SK-N-SH treated with all-trans-retinoic acid at 6 μM for 48 hours (cell line): ENCODE measurements around the gene ENO4.

Experiments
- ATAC-seq: fragments of 200-7000 bp; cut with Tn5 transposase; 3 replicates; pipeline ENCODE4 v1.9.1; 2020; ENCODE audit warnings: mild to moderate bottlenecking, moderate library complexity
- ARNTL ChIP-seq: fragments of 450-650 bp; formaldehyde crosslinking; IDR thresholded peaks from 2 replicates; pipeline ENCODE4 v1.5.0; 2020; ENCODE audit warnings: low read depth, mild to moderate bottlenecking, moderate library complexity, borderline replicate concordance
- BACH2 ChIP-seq: fragments of 250-450 bp; sonication (Bioruptor Pico); IDR thresholded peaks from 2 replicates; pipeline ENCODE4 v1.9.0; 2021; ENCODE audit warnings: mild to moderate bottlenecking, borderline replicate concordance
- GLIS3 ChIP-seq: fragments of 250-450 bp; sonication (Bioruptor Pico); IDR thresholded peaks from 2 replicates; pipeline ENCODE4 v1.5.0; 2020; ENCODE audit warnings: mild to moderate bottlenecking, moderate library complexity
- ISL1 ChIP-seq: fragments of 250-450 bp; sonication (Bioruptor Pico); IDR thresholded peaks from 2 replicates; pipeline ENCODE4 v2.1.2; 2022; ENCODE audit warnings: mild to moderate bottlenecking, moderate library complexity
- OSR1 ChIP-seq: fragments of 250-450 bp; sonication (Bioruptor Pico); IDR thresholded peaks from 2 replicates; pipeline ENCODE4 v1.8.0; 2022; ENCODE audit warnings: moderate library complexity, mild to moderate bottlenecking, inconsistent platforms
- PPARA ChIP-seq: fragments of 250-450 bp; sonication (Bioruptor Pico); IDR thresholded peaks from 2 replicates; pipeline ENCODE4 v1.5.0; 2020; ENCODE audit warnings: mild to moderate bottlenecking, borderline replicate concordance
- RARB ChIP-seq: fragments of 250-450 bp; sonication (Bioruptor Pico); IDR thresholded peaks from 2 replicates; pipeline ENCODE4 v1.8.0; 2021; ENCODE audit warnings: mild to moderate bottlenecking, moderate library complexity
- SNAI2 ChIP-seq: fragments of 250-450 bp; sonication (Bioruptor Pico); IDR thresholded peaks from 2 replicates; pipeline ENCODE4 v1.5.0; 2020; ENCODE audit warnings: mild to moderate bottlenecking, moderate library complexity
- TCF4 ChIP-seq: fragments of 250-450 bp; sonication (Bioruptor Pico); IDR thresholded peaks from 2 replicates; pipeline ENCODE4 v1.8.0; 2021; ENCODE audit warnings: mild to moderate bottlenecking, moderate library complexity, borderline replicate concordance
- ZC3H10 ChIP-seq: fragments of 250-450 bp; sonication (Bioruptor Pico); IDR thresholded peaks from 2 replicates; pipeline ENCODE4 v1.5.1; 2021; ENCODE audit warnings: mild to moderate bottlenecking, moderate library complexity
- ZFP30 ChIP-seq: fragments of 450-650 bp; formaldehyde crosslinking; IDR thresholded peaks from 2 replicates; pipeline ENCODE4 v1.5.0; 2022; ENCODE audit warnings: mild to moderate bottlenecking, moderate library complexity
- ZNF565 ChIP-seq: fragments of 450-650 bp; formaldehyde crosslinking; conservative IDR thresholded peaks from 2 replicates; pipeline ENCODE4 v1.5.0; 2020; ENCODE audit warnings: low read depth, mild to moderate bottlenecking, moderate library complexity
- ZNF70 ChIP-seq: fragments of 450-650 bp; formaldehyde crosslinking; IDR thresholded peaks from 2 replicates; pipeline ENCODE4 v1.5.0; 2020; ENCODE audit warnings: mild to moderate bottlenecking, moderate library complexity
- ZNF8 ChIP-seq: fragments of 450-650 bp; formaldehyde crosslinking; IDR thresholded peaks from 2 replicates; pipeline ENCODE4 v1.5.0; 2020; ENCODE audit warnings: mild to moderate bottlenecking, moderate library complexity
- TF ChIP-seq, protein P1 (sequence below): fragments of 250-450 bp; sonication (Bioruptor Pico); IDR thresholded peaks from 2 replicates; pipeline ENCODE4 v1.5.0; 2020; ENCODE audit warnings: mild to moderate bottlenecking, moderate library complexity
- TF ChIP-seq, protein P2 (sequence below): fragments of 250-450 bp; sonication (Bioruptor Pico); IDR thresholded peaks from 2 replicates; pipeline ENCODE4 v1.8.0; 2021; ENCODE audit warnings: low read depth, mild to moderate bottlenecking, moderate library complexity, borderline replicate concordance
- TF ChIP-seq, protein P3 (sequence below): fragments of 250-450 bp; sonication (Bioruptor Pico); IDR thresholded peaks from 2 replicates; pipeline ENCODE4 v1.5.1; 2020; ENCODE audit warnings: low read depth, mild to moderate bottlenecking, moderate library complexity

The ENO4 gene

DNA sequence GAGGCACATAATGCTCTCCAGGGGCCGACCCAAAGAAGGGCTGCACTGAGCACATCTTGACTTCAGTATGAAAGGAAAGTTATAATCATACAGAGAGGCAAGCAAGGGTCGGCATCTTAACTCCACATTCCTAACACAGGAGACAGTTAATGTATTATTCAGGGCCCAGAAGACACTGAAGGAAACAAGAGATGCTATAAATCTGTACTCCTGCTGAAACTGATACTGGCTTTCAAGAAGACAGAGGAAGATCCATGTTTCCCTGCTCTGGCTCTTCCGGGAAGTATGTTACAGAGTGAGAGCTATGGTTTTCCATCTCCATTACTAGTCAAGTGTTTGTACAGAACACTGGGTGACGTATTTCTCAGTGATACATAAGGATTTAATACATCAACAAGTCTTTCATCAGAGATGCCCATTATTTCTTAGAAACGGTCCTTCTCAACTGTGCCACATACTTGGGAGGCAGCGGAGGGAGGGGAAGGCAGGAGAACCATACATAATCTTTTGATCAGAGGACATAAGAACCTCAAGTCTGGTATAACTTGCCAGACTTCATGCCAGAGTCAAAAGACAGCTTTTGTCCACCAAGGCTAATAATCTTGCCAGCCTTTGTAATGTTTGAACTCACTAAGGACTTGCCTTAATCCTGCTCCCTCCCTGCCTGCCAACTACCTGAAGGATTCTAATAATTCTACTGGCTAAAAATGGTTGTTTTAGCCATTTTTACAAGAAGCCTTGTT, 58.1 kb downstream of the ENO4 start:
- ATAC-seq = no peak
- TF ChIP-seq ZNF565 (CRISPR knock-in tag) (no peak), SNAI2 (CRISPR knock-in tag) (no peak), PPARA (CRISPR knock-in tag) (no peak), ZNF8 (no peak), GLIS3 (CRISPR knock-in tag) (no peak), ISL1 (no peak), ARNTL (CRISPR knock-in tag) (no peak), TCF4 (CRISPR knock-in tag) (no peak)
- TF ChIP-seq, protein P1, sequence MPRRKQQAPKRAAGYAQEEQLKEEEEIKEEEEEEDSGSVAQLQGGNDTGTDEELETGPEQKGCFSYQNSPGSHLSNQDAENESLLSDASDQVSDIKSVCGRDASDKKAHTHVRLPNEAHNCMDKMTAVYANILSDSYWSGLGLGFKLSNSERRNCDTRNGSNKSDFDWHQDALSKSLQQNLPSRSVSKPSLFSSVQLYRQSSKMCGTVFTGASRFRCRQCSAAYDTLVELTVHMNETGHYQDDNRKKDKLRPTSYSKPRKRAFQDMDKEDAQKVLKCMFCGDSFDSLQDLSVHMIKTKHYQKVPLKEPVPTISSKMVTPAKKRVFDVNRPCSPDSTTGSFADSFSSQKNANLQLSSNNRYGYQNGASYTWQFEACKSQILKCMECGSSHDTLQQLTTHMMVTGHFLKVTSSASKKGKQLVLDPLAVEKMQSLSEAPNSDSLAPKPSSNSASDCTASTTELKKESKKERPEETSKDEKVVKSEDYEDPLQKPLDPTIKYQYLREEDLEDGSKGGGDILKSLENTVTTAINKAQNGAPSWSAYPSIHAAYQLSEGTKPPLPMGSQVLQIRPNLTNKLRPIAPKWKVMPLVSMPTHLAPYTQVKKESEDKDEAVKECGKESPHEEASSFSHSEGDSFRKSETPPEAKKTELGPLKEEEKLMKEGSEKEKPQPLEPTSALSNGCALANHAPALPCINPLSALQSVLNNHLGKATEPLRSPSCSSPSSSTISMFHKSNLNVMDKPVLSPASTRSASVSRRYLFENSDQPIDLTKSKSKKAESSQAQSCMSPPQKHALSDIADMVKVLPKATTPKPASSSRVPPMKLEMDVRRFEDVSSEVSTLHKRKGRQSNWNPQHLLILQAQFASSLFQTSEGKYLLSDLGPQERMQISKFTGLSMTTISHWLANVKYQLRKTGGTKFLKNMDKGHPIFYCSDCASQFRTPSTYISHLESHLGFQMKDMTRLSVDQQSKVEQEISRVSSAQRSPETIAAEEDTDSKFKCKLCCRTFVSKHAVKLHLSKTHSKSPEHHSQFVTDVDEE = no peak
- TF ChIP-seq, protein P2, sequence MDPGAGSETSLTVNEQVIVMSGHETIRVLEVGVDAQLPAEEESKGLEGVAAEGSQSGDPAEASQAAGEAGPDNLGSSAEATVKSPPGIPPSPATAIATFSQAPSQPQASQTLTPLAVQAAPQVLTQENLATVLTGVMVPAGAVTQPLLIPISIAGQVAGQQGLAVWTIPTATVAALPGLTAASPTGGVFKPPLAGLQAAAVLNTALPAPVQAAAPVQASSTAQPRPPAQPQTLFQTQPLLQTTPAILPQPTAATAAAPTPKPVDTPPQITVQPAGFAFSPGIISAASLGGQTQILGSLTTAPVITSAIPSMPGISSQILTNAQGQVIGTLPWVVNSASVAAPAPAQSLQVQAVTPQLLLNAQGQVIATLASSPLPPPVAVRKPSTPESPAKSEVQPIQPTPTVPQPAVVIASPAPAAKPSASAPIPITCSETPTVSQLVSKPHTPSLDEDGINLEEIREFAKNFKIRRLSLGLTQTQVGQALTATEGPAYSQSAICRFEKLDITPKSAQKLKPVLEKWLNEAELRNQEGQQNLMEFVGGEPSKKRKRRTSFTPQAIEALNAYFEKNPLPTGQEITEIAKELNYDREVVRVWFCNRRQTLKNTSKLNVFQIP (CRISPR knock-in tag) = no peak

DNA sequence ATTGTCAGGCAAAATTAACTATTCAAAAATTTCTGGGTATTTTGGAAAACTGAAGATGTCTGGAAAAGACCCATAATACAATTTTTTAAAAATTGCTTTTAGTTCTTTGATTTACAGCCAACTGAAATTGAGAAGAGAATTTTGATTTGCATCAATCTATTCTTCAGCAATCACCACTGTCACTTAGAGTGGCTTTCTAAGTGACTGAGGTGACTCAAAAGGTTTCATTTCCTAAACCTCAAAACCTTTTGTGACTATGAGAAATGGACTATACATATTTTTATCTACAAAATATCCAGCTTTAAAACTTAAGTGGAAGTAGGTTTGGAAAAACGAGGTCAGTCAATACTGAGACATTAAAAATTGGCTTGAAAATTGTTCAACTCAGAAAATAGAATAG, 60.0 kb downstream of the ENO4 start:
- ATAC-seq = no peak
- TF ChIP-seq, protein P1 = no peak
- TF ChIP-seq TCF4 (CRISPR knock-in tag) (no peak), OSR1 (CRISPR knock-in tag) (no peak), BACH2 (CRISPR knock-in tag) (no peak), ZNF70 (CRISPR knock-in tag) (no peak), RARB (CRISPR knock-in tag) (no peak), ZC3H10 (no peak)
- TF ChIP-seq, protein P3, sequence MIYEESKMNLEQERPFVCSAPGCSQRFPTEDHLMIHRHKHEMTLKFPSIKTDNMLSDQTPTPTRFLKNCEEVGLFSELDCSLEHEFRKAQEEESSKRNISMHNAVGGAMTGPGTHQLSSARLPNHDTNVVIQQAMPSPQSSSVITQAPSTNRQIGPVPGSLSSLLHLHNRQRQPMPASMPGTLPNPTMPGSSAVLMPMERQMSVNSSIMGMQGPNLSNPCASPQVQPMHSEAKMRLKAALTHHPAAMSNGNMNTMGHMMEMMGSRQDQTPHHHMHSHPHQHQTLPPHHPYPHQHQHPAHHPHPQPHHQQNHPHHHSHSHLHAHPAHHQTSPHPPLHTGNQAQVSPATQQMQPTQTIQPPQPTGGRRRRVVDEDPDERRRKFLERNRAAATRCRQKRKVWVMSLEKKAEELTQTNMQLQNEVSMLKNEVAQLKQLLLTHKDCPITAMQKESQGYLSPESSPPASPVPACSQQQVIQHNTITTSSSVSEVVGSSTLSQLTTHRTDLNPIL (CRISPR knock-in tag) = no peak
- TF ChIP-seq, protein P2 (CRISPR knock-in tag) = no peak

DNA sequence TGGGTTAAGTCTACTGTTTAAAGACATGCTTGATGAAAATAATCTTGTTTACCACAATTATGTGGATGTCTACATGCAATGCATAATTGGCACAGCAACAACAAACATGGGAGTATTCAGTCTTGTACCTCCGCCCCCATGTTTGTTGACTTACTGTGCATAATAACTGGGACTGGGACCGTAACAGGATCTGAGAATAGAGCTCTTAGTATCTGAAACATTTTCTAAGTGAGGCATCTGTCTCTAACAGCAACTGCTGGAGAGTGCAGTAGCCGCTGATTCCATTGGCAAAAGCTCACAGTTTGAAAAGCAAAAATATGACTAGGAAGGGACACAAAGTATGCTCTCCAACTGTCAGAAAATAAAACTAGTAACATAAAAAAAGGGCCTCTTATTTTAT, 61.6 kb downstream of the ENO4 start:
- TF ChIP-seq ZFP30 (CRISPR knock-in tag) (no peak), RARB (CRISPR knock-in tag) (no peak), ZC3H10 (no peak), ARNTL (CRISPR knock-in tag) (no peak), ZNF8 (no peak)
- no peak; the same call in 2 of the 3 replicates for ATAC-seq
